NCI-H345 (cell line): ENCODE measurements around the gene NSUN6.

Experiments
- DNase-seq: peaks from one replicate; lab custom pipeline; 2025; lab: John Stamatoyannopoulos, UW

The NSUN6 gene

GRCh38 chr10:18498998-18499397 is 152.4 kb downstream of the NSUN6 start:
- no peak for DNase-seq

- no peak for DNase-seq
These were observed 153.5 kb downstream of the NSUN6 start for GRCh38 chr10:18497806-18498369.
